K562 (cell line): ENCODE results near the gene MYBPC3. TPM values are rescaled to one million over a fixed set of nuclear protein-coding genes. Genes with fewer than 3 reads are reported as not detected.

Experiments
- ATF4 ChIP-seq: fragments of 450-650 bp; formaldehyde crosslinking; IDR thresholded peaks from 2 replicates; pipeline ENCODE4 v1.4.0; 2022; ENCODE audit warnings: mild to moderate bottlenecking, moderate library complexity
- CGGBP1 ChIP-seq: fragments of 250-450 bp; sonication (Bioruptor Pico); IDR thresholded peaks from 2 replicates; pipeline ENCODE4 v1.9.0; 2021; ENCODE audit warnings: mild to moderate bottlenecking
- CUX1 ChIP-seq: fragments of 200-800 bp; sonication (Bioruptor generic); IDR thresholded peaks from 2 replicates; pipeline ENCODE4 v1.6.1; 2016; ENCODE audit warnings: missing genetic modification characterization, missing compliant biosample characterization
- EP300 ChIP-seq: IDR thresholded peaks from 2 replicates; pipeline ENCODE4 v1.6.1; 2012; ENCODE audit warnings: low read length, improper control_type of control experiment
- HDAC1 ChIP-seq, 2 experiments: fragments of 450-650 bp; IDR thresholded peaks; 2 replicates each; pipeline ENCODE4 v1.6.1; 2016 to 2017; ENCODE audit warnings: inconsistent platforms in 1 of 2, mild to moderate bottlenecking in 1 of 2, moderate library complexity in 1 of 2
- ILK ChIP-seq: fragments of 450-650 bp; IDR thresholded peaks from 2 replicates; pipeline ENCODE4 v1.6.1; 2016; ENCODE audit warnings: missing genetic modification characterization, low read depth, mild to moderate bottlenecking, missing compliant biosample characterization, moderate library complexity, borderline replicate concordance
- JUNB ChIP-seq: fragments of 450-650 bp; formaldehyde crosslinking; conservative IDR thresholded peaks from 2 replicates; pipeline ENCODE4 v1.4.0; 2020; ENCODE audit warnings: mild to moderate bottlenecking
- MAFF ChIP-seq: IDR thresholded peaks from 2 replicates; pipeline ENCODE4 v1.6.1; 2012; ENCODE audit warnings: low read length, improper control_type of control experiment
- MYNN ChIP-seq, 2 experiments: sonication (generic); formaldehyde crosslinking in 1 of 2; IDR thresholded peaks; 2 replicates each; pipeline versions ENCODE4 v1.5.0 to v1.6.1; 2016 to 2020; ENCODE audit warnings: antibody characterized with exemption in 1 of 2, missing genetic modification reagents in 1 of 2
- NRF1 ChIP-seq, 2 experiments: fragments of 450-650 bp; IDR thresholded peaks in 1 of 2; conservative IDR thresholded peaks in 1 of 2; 2 replicates each; pipeline ENCODE4 v1.6.1; 2014; ENCODE audit warnings: mild to moderate bottlenecking in 2 of 2
- PRPF4 ChIP-seq: fragments of 200-400 bp; formaldehyde crosslinking; IDR thresholded peaks from one replicate; pipeline ENCODE4 v1.6.1; 2017; ENCODE audit warnings: low read length, low read depth, mild to moderate bottlenecking; ENCODE audit not compliant: insufficient read depth, poor library complexity, severe bottlenecking
- RHOXF2B ChIP-seq: fragments of 250-450 bp; sonication (Bioruptor Pico); conservative IDR thresholded peaks from 2 replicates; pipeline ENCODE4 v1.5.1; 2021
- SLC30A9 ChIP-seq: fragments of 250-450 bp; sonication (Bioruptor Pico); IDR thresholded peaks from 2 replicates; pipeline ENCODE4 v1.8.0; 2022; ENCODE audit warnings: mild to moderate bottlenecking, moderate library complexity
- SPI1 ChIP-seq: IDR thresholded peaks from 2 replicates; pipeline ENCODE4 v1.6.1; 2011; ENCODE audit warnings: low read depth, low read length, control low read depth, borderline replicate concordance
- ZC3H4 ChIP-seq: sonication (generic); formaldehyde crosslinking; IDR thresholded peaks from 2 replicates; pipeline ENCODE4 v1.9.0; 2021; ENCODE audit warnings: missing genetic modification reagents, borderline replicate concordance
- ZNF41 ChIP-seq: fragments of 250-450 bp; sonication (Bioruptor Pico); conservative IDR thresholded peaks from 2 replicates; pipeline ENCODE4 v1.4.0; 2020; ENCODE audit warnings: mild to moderate bottlenecking
- ZNF644 ChIP-seq: fragments of 200-800 bp; sonication (Bioruptor generic); IDR thresholded peaks from 2 replicates; pipeline ENCODE4 v1.6.1; 2016; ENCODE audit warnings: low read depth, missing genetic modification characterization, missing compliant biosample characterization
- ZNF668 ChIP-seq: fragments of 250-450 bp; sonication (Bioruptor Pico); IDR thresholded peaks from 2 replicates; pipeline ENCODE4 v1.8.0; 2022; ENCODE audit warnings: mild to moderate bottlenecking, inconsistent platforms
- ZSCAN29 ChIP-seq: fragments of 450-650 bp; IDR thresholded peaks from 2 replicates; pipeline ENCODE4 v1.6.1; 2017
- polyA plus RNA-seq, 8 experiments: library from polyadenylated mRNA; depleted of rRNA in 4 of 8; stranded (reverse) in 5 of 8; unstranded in 3 of 8; fragments of >200 nt; fragmentation: Nextera tagmentation in 2 of 8; fragmentation: Illumina TruSeq in 1 of 8; extraction: Ambion mirVana in 2 of 8; extraction: Trizol in 1 of 8; gene quantifications; 2 replicates each; pipeline versions ENCODE4 v1.2.1 to v1.2.3, GENCODE V29; 2011 to 2014; ENCODE audit warnings: inconsistent platforms in 1 of 8, missing spikeins in 1 of 8
- total RNA-seq, 7 experiments: library from RNA; depleted of rRNA in 6 of 7; stranded (reverse); fragments of >200 nt in 6 of 7; fragmentation: Illumina TruSeq in 2 of 7; extraction: Trizol in 2 of 7; gene quantifications; 2 replicates each; pipeline versions ENCODE4 v1.2.1 to v1.2.3, GENCODE V29; 2011 to 2021; ENCODE audit warnings: low replicate concordance in 1 of 7
- TF ChIP-seq, protein P1 (sequence below): fragments of 450-650 bp; IDR thresholded peaks from 2 replicates; pipeline ENCODE4 v1.6.1; 2014; ENCODE audit warnings: low read depth, mild to moderate bottlenecking, moderate library complexity, borderline replicate concordance

MYBPC3 gene
- total and polyA plus RNA-seq, 9 of the 15 experiments (the other 6 are each of a cell fraction or from before 2014, with no cell fraction given): 0.01 TPM; not detected in 8

- TF ChIP-seq CUX1 (CRISPR knock-in tag): no peak
- TF ChIP-seq EP300: no peak
- TF ChIP-seq JUNB: no peak
- TF ChIP-seq CGGBP1: no peak
- peak in 1 of 2 experiments; percentile 53; a peak in 1 of 4 replicates for TF ChIP-seq HDAC1 (IDR thresholded peaks at IDR 0.05)
- TF ChIP-seq PRPF4: no peak
- no peak for TF ChIP-seq RHOXF2B (CRISPR knock-in tag)
- TF ChIP-seq SLC30A9 (CRISPR knock-in tag): no peak
- TF ChIP-seq ATF4 (CRISPR knock-in tag): no peak
- TF ChIP-seq MAFF: no peak
- peak; percentile 61; the same call in 1 of the 2 replicates for TF ChIP-seq MYNN (IDR thresholded peaks at IDR 0.05)
- no peak for TF ChIP-seq MYNN (CRISPR knock-in tag; IDR thresholded peaks at IDR 0.05)
- TF ChIP-seq ZNF644 (tag): no peak
- TF ChIP-seq ZNF668 (CRISPR knock-in tag): no peak
- no peak for TF ChIP-seq ZSCAN29
- no peak for TF ChIP-seq ZC3H4 (CRISPR knock-in tag)
- no peak for TF ChIP-seq SPI1
- peak; percentile 29 to 56; a peak in 3 of 4 replicates for TF ChIP-seq NRF1 (conservative IDR thresholded peaks at IDR 0.05 in 1 of 2, IDR thresholded peaks at IDR 0.05 in 1 of 2)
- TF ChIP-seq ZNF41 (CRISPR knock-in tag): no peak
- no peak for TF ChIP-seq ILK (tag)
- TF ChIP-seq, protein P1, sequence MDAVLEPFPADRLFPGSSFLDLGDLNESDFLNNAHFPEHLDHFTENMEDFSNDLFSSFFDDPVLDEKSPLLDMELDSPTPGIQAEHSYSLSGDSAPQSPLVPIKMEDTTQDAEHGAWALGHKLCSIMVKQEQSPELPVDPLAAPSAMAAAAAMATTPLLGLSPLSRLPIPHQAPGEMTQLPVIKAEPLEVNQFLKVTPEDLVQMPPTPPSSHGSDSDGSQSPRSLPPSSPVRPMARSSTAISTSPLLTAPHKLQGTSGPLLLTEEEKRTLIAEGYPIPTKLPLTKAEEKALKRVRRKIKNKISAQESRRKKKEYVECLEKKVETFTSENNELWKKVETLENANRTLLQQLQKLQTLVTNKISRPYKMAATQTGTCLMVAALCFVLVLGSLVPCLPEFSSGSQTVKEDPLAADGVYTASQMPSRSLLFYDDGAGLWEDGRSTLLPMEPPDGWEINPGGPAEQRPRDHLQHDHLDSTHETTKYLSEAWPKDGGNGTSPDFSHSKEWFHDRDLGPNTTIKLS: no peak
Observed at GRCh38 chr11:47355283-47356128, 3.0 kb upstream of the MYBPC3 start (continued).
